H1 (cell line): ENCODE data around the gene LMX1A. TPM values are rescaled to one million over a fixed set of nuclear protein-coding genes. Genes with fewer than 3 reads are reported as not detected.

Experiments used
- HDAC2 ChIP-seq, 2 experiments: fragments of 300-600 bp in 1 of 2; sonication (generic) in 1 of 2; IDR thresholded peaks; 2 replicates each; pipeline ENCODE4 v1.6.1; 2011 to 2012; ENCODE audit warnings: low read depth in 2 of 2, low read length in 2 of 2, mild to moderate bottlenecking in 2 of 2, moderate library complexity in 2 of 2, borderline replicate concordance in 1 of 2, inconsistent platforms in 1 of 2
- polyA plus RNA-seq, 7 experiments: library from polyadenylated mRNA; depleted of rRNA in 3 of 7; stranded (reverse) in 5 of 7; unstranded in 2 of 7; fragments of >200 nt in 5 of 7; fragments of 200-250 nt in 2 of 7; gene quantifications; 1 replicate in 5 of 7; 2 replicates in 1 of 7; 4 replicates in 1 of 7; pipeline versions ENCODE4 v1.2.1 to v1.2.3, GENCODE V29; 2011 to 2013; ENCODE audit warnings: missing spikeins in 2 of 7, mixed read lengths in 2 of 7
- total RNA-seq: library from RNA; stranded (reverse); fragmentation: NEBNext Ultra II Directional; extraction: Animal tissue kit (Norgen Biotek cat#: 25700); gene quantifications from 2 replicates; pipeline ENCODE4 v1.2.1, GENCODE V29; 2021

The LMX1A gene
- total and polyA plus RNA-seq, 2 of the 8 experiments (the other 6 are each of a cell fraction or from before 2014, with no cell fraction given): not detected

DNA sequence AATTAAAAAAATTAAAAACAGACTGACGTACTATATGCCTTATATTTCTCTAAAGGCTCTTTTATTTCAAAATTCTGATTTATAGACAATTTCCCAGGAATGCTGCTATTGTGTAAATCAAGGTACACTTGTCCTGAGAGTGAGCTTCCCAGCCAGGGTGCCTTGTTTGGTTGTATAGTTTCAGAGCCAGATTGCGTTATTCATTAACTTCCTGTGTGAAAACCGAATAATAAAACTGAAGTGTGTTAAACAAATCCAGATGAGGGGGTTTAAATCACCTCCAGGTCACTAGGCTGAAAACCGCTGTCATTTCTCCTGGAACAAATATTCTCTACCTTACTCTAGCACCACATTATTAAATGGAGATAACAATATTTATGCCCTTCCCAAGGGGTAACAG is 68.7 kb downstream of the LMX1A start (continued):
- no peak for TF ChIP-seq HDAC2 (IDR thresholded peaks at IDR 0.05; ENCODE audit: borderline replicate concordance in 1 of 2, low read depth in 2 of 2, low read length in 2 of 2)
- TF ChIP-seq, all 59 proteins: peak for 0
